Measurements from ENCODE around the gene PAPPA. TPM values are rescaled to one million over a fixed set of nuclear protein-coding genes. Genes with fewer than 3 reads are reported as not detected.

The PAPPA gene
- total and polyA plus RNA-seq, 9 of the 15 experiments (the other 6 are each of a cell fraction or from before 2014, with no cell fraction given) = 0.06 to 0.18 (median 0.11) TPM

GRCh38 chr9:116298878-116299391 is 145.3 kb downstream of the PAPPA start:
- in situ Hi-C loops (cut with MboI) = no loop called here
- no peaks in the 10 kb centered on the region for H3K27me3 ChIP-seq (ENCODE audit: control insufficient read depth in 2 of 2, insufficient read depth in 2 of 2, low read length in 2 of 2)
- WGBS (ENCODE audit: insufficient coverage, low coverage, missing lambda C conversion rate) = 27% methylated on average over 6 of the region's 6 CpGs
- no peaks in the 10 kb centered on the region for H3K4me1 ChIP-seq (replicated peaks in 1 of 2; ENCODE audit: control insufficient read depth in 2 of 2, insufficient read depth in 2 of 2, low read length in 2 of 2)
- H4K20me1 ChIP-seq (replicated peaks; ENCODE audit: control insufficient read depth, insufficient read depth, low read length) = no peaks in the 10 kb centered on the region
- H3K4me2 ChIP-seq (ENCODE audit: insufficient read depth, low read length) = no peak overlapping the region
- H3K9ac ChIP-seq (ENCODE audit: insufficient read depth in 1 of 2, low read depth in 2 of 2, low read length in 2 of 2) = no peak overlapping the region
- POLR2A ChIA-PET = interaction anchor here (0.6 to 1.7 kb wide), 4 partner anchors 18 to 395 kb away, joined by 3 read pairs; no protein-coding TSS in a partner anchor
- FAIRE-seq (no peak), ATAC-seq (no peak), DNase-seq (ENCODE audit: extremely low read depth in 1 of 4, low spot score in 3 of 4) (no peak)
- no peaks in the 10 kb centered on the region for H3K9me1 ChIP-seq (ENCODE audit: control insufficient read depth, insufficient read depth, low read length)
- H3K36me3 ChIP-seq (ENCODE audit: control insufficient read depth, insufficient read depth, low read length) = no peaks in the 10 kb centered on the region
- H3K9me3 ChIP-seq (replicated peaks; ENCODE audit: control insufficient read depth, insufficient read depth, low read depth, low read length) = no peaks in the 10 kb centered on the region
- H3K4me3 ChIP-seq = no peak overlapping the region
- H2AFZ ChIP-seq (ENCODE audit: low read depth, low read length) = no peak overlapping the region
- no TSS peak for BruUV-seq (replicated peaks)
- intact Hi-C loops (cut with micrococcal nuclease) = loop anchor here (10.0 kb wide), 1 partner anchor 276 kb away; no protein-coding TSS in a partner anchor
- H3K79me2 ChIP-seq (ENCODE audit: control insufficient read depth, insufficient read depth, low read length) = no peaks in the 10 kb centered on the region
- no peak overlapping the region for H3K27ac ChIP-seq (ENCODE audit: extremely low read depth, low read depth, low read length)
- CTCF ChIA-PET (ENCODE audit: low intra/inter-chr PET ratio) = no interaction called here
- TF ChIP-seq MAFF (IDR thresholded peaks at IDR 0.05; ENCODE audit: low read length) (peak; percentile 69), ZNF740 (CRISPR knock-in tag; IDR thresholded peaks at IDR 0.05) (no peak), ZNF740 (tag; IDR thresholded peaks at IDR 0.05) (no peak), BRCA1 (IDR thresholded peaks at IDR 0.05) (no peak), BRCA1 (CRISPR knock-in tag; IDR thresholded peaks at IDR 0.05) (no peak), YY1 (IDR thresholded peaks at IDR 0.05; ENCODE audit: borderline replicate concordance in 1 of 3, control insufficient read depth in 1 of 3, extremely low read depth in 1 of 3, insufficient read depth in 3 of 3, insufficient read length in 1 of 3, insufficient replicate concordance in 2 of 3, low read depth in 1 of 3, low read length in 2 of 3) (no peak), FOXK2 (conservative IDR thresholded peaks at IDR 0.05 in 1 of 2, IDR thresholded peaks at IDR 0.05 in 1 of 2; ENCODE audit: low read depth in 2 of 2) (no peak), RFX7 (CRISPR knock-in tag; IDR thresholded peaks at IDR 0.05) (no peak), ZNF253 (CRISPR knock-in tag; conservative IDR thresholded peaks at IDR 0.05) (no peak), TGIF2 (CRISPR knock-in tag; IDR thresholded peaks at IDR 0.05) (no peak), CHD2 (IDR thresholded peaks at IDR 0.05; ENCODE audit: low read depth, low read length) (no peak), NUFIP1 (IDR thresholded peaks at IDR 0.05; ENCODE audit: partially characterized antibody) (no peak), XRCC5 (IDR thresholded peaks at IDR 0.05; ENCODE audit: low read depth, low read length) (no peak), ETS1 (conservative IDR thresholded peaks at IDR 0.05; ENCODE audit: control insufficient read depth, low read depth, low read length) (no peak), PHB (CRISPR knock-in tag; IDR thresholded peaks at IDR 0.05) (no peak), ZHX1 (conservative IDR thresholded peaks at IDR 0.05; ENCODE audit: low read length) (no peak), PKNOX1 (IDR thresholded peaks at IDR 0.05) (no peak), DACH1 (IDR thresholded peaks at IDR 0.05; ENCODE audit: partially characterized antibody) (no peak), SMARCA4 (IDR thresholded peaks at IDR 0.05) (no peak)
